Neural cell (in vitro differentiated cells): ENCODE results near the gene IFNA21. TPM values are rescaled to one million over a fixed set of nuclear protein-coding genes. Genes with fewer than 3 reads are reported as not detected.

ENCODE experiments used
- H2AFZ ChIP-seq: fragments of 200-600, 300-800 bp; sonication (generic), shearing (Covaris generic); 2 replicates; pipeline ENCODE4 v1.6.0; 2014; ENCODE audit warnings: low read depth, mild to moderate bottlenecking, antibody characterized with exemption, low read length, moderate library complexity
- H3F3A ChIP-seq: fragments of 200-600 bp; shearing (Covaris generic); 2 replicates; pipeline ENCODE4 v1.6.1; 2016; ENCODE audit warnings: mild to moderate bottlenecking, moderate library complexity, mixed read lengths, antibody characterized with exemption, low read length; ENCODE audit not compliant: insufficient read depth, poor library complexity, severe bottlenecking
- H3K27ac ChIP-seq: fragments of 200-600, 300-800 bp; sonication (generic), shearing (Covaris generic); 2 replicates; pipeline ENCODE4 v1.5.1; 2014; ENCODE audit warnings: mild to moderate bottlenecking, low read length, moderate library complexity
- H3K27me3 ChIP-seq: fragments of 300-800, 200-600 bp; sonication (generic), shearing (Covaris generic); 2 replicates; pipeline ENCODE4 v1.6.0; 2014; ENCODE audit warnings: mild to moderate bottlenecking, low read depth, low read length, moderate library complexity; ENCODE audit not compliant: insufficient read depth
- H3K36me3 ChIP-seq: fragments of 300-800, 200-600 bp; sonication (generic), shearing (Covaris generic); 2 replicates; pipeline ENCODE4 v1.5.1; 2014; ENCODE audit warnings: mild to moderate bottlenecking, antibody characterized with exemption, low read length, moderate library complexity; ENCODE audit not compliant: insufficient read depth
- H3K4me2 ChIP-seq: fragments of 300-800, 200-600 bp; sonication (generic), shearing (Covaris generic); 2 replicates; pipeline ENCODE4 v1.6.0; 2014; ENCODE audit warnings: mild to moderate bottlenecking, low read length
- H3K4me3 ChIP-seq: fragments of 300-800, 200-600 bp; sonication (generic), shearing (Covaris generic); 2 replicates; pipeline ENCODE4 v1.5.1; 2014; ENCODE audit warnings: mild to moderate bottlenecking, low read length, moderate library complexity
- H3K79me2 ChIP-seq: fragments of 200-600 bp; shearing (Covaris generic); replicated peaks from 2 replicates; pipeline ENCODE4 v1.6.0; 2014; ENCODE audit warnings: mild to moderate bottlenecking, low read length, moderate library complexity; ENCODE audit not compliant: insufficient read depth
- H3K9ac ChIP-seq: fragments of 300-800, 200-600 bp; sonication (generic), shearing (Covaris generic); 2 replicates; pipeline ENCODE4 v1.6.1; 2016; ENCODE audit warnings: mild to moderate bottlenecking, low read length, mixed read lengths
- H3K9me2 ChIP-seq: fragments of 200-600 bp; shearing (Covaris generic); 2 replicates; pipeline ENCODE4 v1.6.1; 2016; ENCODE audit warnings: mild to moderate bottlenecking, low read length, mixed read lengths; ENCODE audit not compliant: insufficient read depth
- H3K9me3 ChIP-seq: fragments of 200-600, 300-800 bp; sonication (generic), shearing (Covaris generic); 2 replicates; pipeline ENCODE4 v1.6.1; 2016; ENCODE audit warnings: mild to moderate bottlenecking, mixed run types, low read length, moderate library complexity, mixed read lengths
- H4K20me1 ChIP-seq: fragments of 200-600 bp; shearing (Covaris generic); 2 replicates; pipeline ENCODE4 v1.6.1; 2016; ENCODE audit warnings: mild to moderate bottlenecking, mixed run types; ENCODE audit not compliant: insufficient read depth
- EP300 ChIP-seq: fragments of 450-650 bp; conservative IDR thresholded peaks from 2 replicates; pipeline ENCODE4 v1.6.1; 2014; ENCODE audit warnings: antibody characterized with exemption, mild to moderate bottlenecking, moderate library complexity; ENCODE audit not compliant: poor library complexity, severe bottlenecking
- SMC3 ChIP-seq: fragments of 450-650 bp; conservative IDR thresholded peaks from 2 replicates; pipeline ENCODE4 v1.6.1; 2014; ENCODE audit warnings: antibody characterized with exemption, mild to moderate bottlenecking, moderate library complexity; ENCODE audit not compliant: poor library complexity
- polyA plus RNA-seq: library from polyadenylated mRNA; depleted of rRNA; stranded (reverse); fragments of >200 nt; gene quantifications from 2 replicates; pipeline ENCODE4 v1.2.3, GENCODE V29; 2014
- small RNA-seq, 3 experiments: library from RNA; depleted of rRNA; stranded (forward); fragments of <200 nt; gene quantifications; one replicate each; pipeline ENCODE3, GENCODE V24; 2012
- TF ChIP-seq, protein P1 (sequence below): IDR thresholded peaks from 2 replicates; pipeline ENCODE4 v1.6.1; 2012; ENCODE audit warnings: borderline replicate concordance

IFNA21 gene
- polyA plus RNA-seq, 1 donor from 2014 or later, result not detected

DNA sequence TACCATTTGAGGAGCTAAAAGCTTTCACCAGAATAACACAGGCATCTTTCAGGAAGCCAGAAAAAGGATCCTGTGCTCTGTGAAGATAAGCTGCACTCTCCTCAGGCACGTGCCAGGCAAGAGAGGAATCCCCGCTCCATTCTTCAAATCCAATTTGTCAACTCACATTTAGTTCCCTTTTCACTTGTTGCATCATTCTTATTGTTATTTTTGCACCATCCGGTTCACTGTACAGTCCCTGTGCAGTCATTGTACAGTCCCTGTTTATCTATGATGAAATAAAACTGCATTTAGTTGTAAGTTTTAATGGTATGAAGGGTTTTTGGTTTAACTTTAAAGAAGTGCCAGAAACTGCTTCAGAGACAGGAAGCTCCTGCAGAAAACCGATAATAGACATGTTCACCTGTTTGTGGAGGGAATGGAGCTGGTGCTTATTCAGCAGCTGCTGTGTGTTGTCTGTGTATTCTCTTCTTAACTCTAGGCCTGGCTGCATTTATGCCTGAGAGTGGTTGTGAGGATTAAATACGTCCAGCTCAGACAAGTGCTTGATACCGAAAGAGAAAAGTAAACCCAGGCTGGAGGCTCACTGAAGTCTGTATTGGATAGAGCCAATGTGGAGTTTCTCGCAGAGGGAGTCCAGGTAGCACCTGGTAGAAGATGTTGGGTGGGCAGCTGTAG lies 47.2 kb downstream of the IFNA21 start:
- TF ChIP-seq EP300, result no peak
- no peak for TF ChIP-seq SMC3
- TF ChIP-seq, protein P1, sequence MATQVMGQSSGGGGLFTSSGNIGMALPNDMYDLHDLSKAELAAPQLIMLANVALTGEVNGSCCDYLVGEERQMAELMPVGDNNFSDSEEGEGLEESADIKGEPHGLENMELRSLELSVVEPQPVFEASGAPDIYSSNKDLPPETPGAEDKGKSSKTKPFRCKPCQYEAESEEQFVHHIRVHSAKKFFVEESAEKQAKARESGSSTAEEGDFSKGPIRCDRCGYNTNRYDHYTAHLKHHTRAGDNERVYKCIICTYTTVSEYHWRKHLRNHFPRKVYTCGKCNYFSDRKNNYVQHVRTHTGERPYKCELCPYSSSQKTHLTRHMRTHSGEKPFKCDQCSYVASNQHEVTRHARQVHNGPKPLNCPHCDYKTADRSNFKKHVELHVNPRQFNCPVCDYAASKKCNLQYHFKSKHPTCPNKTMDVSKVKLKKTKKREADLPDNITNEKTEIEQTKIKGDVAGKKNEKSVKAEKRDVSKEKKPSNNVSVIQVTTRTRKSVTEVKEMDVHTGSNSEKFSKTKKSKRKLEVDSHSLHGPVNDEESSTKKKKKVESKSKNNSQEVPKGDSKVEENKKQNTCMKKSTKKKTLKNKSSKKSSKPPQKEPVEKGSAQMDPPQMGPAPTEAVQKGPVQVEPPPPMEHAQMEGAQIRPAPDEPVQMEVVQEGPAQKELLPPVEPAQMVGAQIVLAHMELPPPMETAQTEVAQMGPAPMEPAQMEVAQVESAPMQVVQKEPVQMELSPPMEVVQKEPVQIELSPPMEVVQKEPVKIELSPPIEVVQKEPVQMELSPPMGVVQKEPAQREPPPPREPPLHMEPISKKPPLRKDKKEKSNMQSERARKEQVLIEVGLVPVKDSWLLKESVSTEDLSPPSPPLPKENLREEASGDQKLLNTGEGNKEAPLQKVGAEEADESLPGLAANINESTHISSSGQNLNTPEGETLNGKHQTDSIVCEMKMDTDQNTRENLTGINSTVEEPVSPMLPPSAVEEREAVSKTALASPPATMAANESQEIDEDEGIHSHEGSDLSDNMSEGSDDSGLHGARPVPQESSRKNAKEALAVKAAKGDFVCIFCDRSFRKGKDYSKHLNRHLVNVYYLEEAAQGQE, result no peak
- no peaks in the 10 kb centered on the region for H3K9me2 ChIP-seq
- H2AFZ ChIP-seq, result no peak overlapping the region
- H3K9ac ChIP-seq, result no peak overlapping the region
- no peaks in the 10 kb centered on the region for H4K20me1 ChIP-seq
- no peaks in the 10 kb centered on the region for H3K79me2 ChIP-seq
- no peak overlapping the region for H3K27ac ChIP-seq
- H3K9me3 ChIP-seq, result no peaks in the 10 kb centered on the region
- H3K4me3 ChIP-seq, result no peak overlapping the region
- no peaks in the 10 kb centered on the region for H3K27me3 ChIP-seq
- H3K36me3 ChIP-seq, result no peaks in the 10 kb centered on the region
- no peak overlapping the region for H3K4me2 ChIP-seq
- no peaks in the 10 kb centered on the region for H3F3A ChIP-seq

Small RNA genes within 50 kb of the gene (small RNA-seq; reads per million reads assigned to genes)
- 0 to 1.2 (median 0) reads per million in 3 experiments for gene RF00019

Other genes starting within 250 kb of the IFNA21 start
- gene HACD4, start 135.0 kb downstream of the IFNA21 start, polyA plus RNA-seq, result not detected in 2 replicates
- gene IFNB1, start 88.7 kb downstream of the IFNA21 start, polyA plus RNA-seq, result not detected in 2 replicates
- gene IFNW1, start 24.8 kb downstream of the IFNA21 start, polyA plus RNA-seq, result not detected in 2 replicates
- not detected in 2 replicates for gene IFNA4, start 20.9 kb upstream of the IFNA21 start, polyA plus RNA-seq
- not detected in 2 replicates for gene IFNA7, start 35.5 kb upstream of the IFNA21 start, polyA plus RNA-seq
- not detected in 2 replicates for gene IFNA10, start 40.5 kb upstream of the IFNA21 start, polyA plus RNA-seq
- gene IFNA16, start 50.7 kb upstream of the IFNA21 start, polyA plus RNA-seq, result not detected in 2 replicates
- gene IFNA17, start 61.6 kb upstream of the IFNA21 start, polyA plus RNA-seq, result not detected in 2 replicates
- not detected in 2 replicates for gene IFNA14, start 73.3 kb upstream of the IFNA21 start, polyA plus RNA-seq
- not detected in 2 replicates for gene IFNA5, start 138.7 kb upstream of the IFNA21 start, polyA plus RNA-seq
- 39.6 and 40.9 TPM in 2 replicates for gene KLHL9, start 168.7 kb upstream of the IFNA21 start, polyA plus RNA-seq
- gene IFNA6, start 184.2 kb upstream of the IFNA21 start, polyA plus RNA-seq, result not detected in 2 replicates
- not detected in 2 replicates for gene IFNA13, start 201.4 kb upstream of the IFNA21 start, polyA plus RNA-seq
- gene IFNA2, start 218.7 kb upstream of the IFNA21 start, polyA plus RNA-seq, result not detected in 2 replicates
- not detected in 2 replicates for gene IFNA8, start 242.5 kb upstream of the IFNA21 start, polyA plus RNA-seq